A549 (cell line): Measurements from ENCODE around the gene KIAA0825. TPM values are rescaled to one million over a fixed set of nuclear protein-coding genes. Genes with fewer than 3 reads are reported as not detected.

Source experiments
- ATAC-seq, 2 experiments: fragments of 200-7000 bp in 1 of 2; fragments of >200 bp in 1 of 2; cut with Nextera tagmentation in 1 of 2; cut with Tn5 transposase in 1 of 2; 3 replicates each; pipeline versions ENCODE4 v1.8.0 to v1.9.1; 2018 to 2020; ENCODE audit warnings: mild to moderate bottlenecking in 1 of 2, moderate library complexity in 1 of 2
- CTCF ChIA-PET: fragments of 300-600 bp; sonication (Branson Sonifier 250); formaldehyde crosslinking; extraction: SDS; loops from one replicate; lab custom pipeline; 2021; ENCODE audit warnings: antibody characterized with exemption, inconsistent platforms; lab: Yijun Ruan, JAX
- POLR2A ChIA-PET: fragments of 350-600 bp; formaldehyde crosslinking; extraction: SDS; loops from one replicate; lab custom pipeline; 2021; ENCODE audit warnings: antibody characterized with exemption, inconsistent platforms; lab: Yijun Ruan, JAX
- DNase-seq, 2 experiments: peaks; one replicate each; pipeline versions ENCODE4 v3.0.0 to v3.0.0-alpha.2; 2011 to 2016; ENCODE audit warnings: low read depth in 1 of 2, low spot score in 1 of 2
- FAIRE-seq: peaks from 2 replicates; lab custom pipeline; 2011; peaks lifted over from hg19 to GRCh38; lab: Jason Lieb, UNC
- H3K27ac ChIP-seq, 2 experiments: fragments of >200 bp; sonication (Bioruptor Twin); formaldehyde crosslinking; 3 replicates each; pipeline ENCODE4 v1.5.1; 2016 to 2017
- H3K4me1 ChIP-seq: fragments of >200 bp; sonication (Bioruptor Twin); formaldehyde crosslinking; 3 replicates; pipeline ENCODE4 v1.6.1; 2016
- H3K4me2 ChIP-seq: fragments of >200 bp; sonication (Bioruptor Twin); formaldehyde crosslinking; 3 replicates; pipeline ENCODE4 v1.6.1; 2016
- H3K4me3 ChIP-seq: fragments of >200 bp; sonication (Bioruptor Twin); formaldehyde crosslinking; 3 replicates; pipeline ENCODE4 v1.5.1; 2016
- H3K9me3 ChIP-seq: fragments of >200 bp; sonication (Bioruptor Twin); formaldehyde crosslinking; 3 replicates; pipeline ENCODE4 v1.6.1; 2016
- BHLHE40 ChIP-seq: IDR thresholded peaks from 2 replicates; pipeline ENCODE4 v1.6.1; 2012; ENCODE audit warnings: low read depth, low read length, inconsistent platforms
- CBX2 ChIP-seq: fragments of 200-600 bp; sonication (generic); IDR thresholded peaks from 2 replicates; pipeline ENCODE4 v1.6.1; 2016; ENCODE audit warnings: low read depth, mild to moderate bottlenecking, borderline replicate concordance
- CEBPB ChIP-seq, 2 experiments: fragments of >200 bp in 1 of 2; sonication (Bioruptor Twin) in 1 of 2; formaldehyde crosslinking in 1 of 2; IDR thresholded peaks; 2 replicates each; pipeline ENCODE4 v1.6.1; 2012 to 2016
- FOSB ChIP-seq: fragments of 250-450 bp; sonication (Bioruptor Pico); IDR thresholded peaks from 2 replicates; pipeline ENCODE4 v1.5.0; 2020; ENCODE audit warnings: mild to moderate bottlenecking, moderate library complexity
- FOXS1 ChIP-seq: fragments of 250-450 bp; sonication (Bioruptor Pico); IDR thresholded peaks from 2 replicates; pipeline ENCODE4 v1.5.0; 2020; ENCODE audit warnings: mild to moderate bottlenecking, moderate library complexity
- GATA3 ChIP-seq: IDR thresholded peaks from 2 replicates; pipeline ENCODE4 v1.6.1; 2012; ENCODE audit warnings: borderline replicate concordance
- HEYL ChIP-seq: fragments of 250-450 bp; sonication (Bioruptor Pico); IDR thresholded peaks from 2 replicates; pipeline ENCODE4 v1.8.0; 2021; ENCODE audit warnings: mild to moderate bottlenecking, moderate library complexity
- HOXA7 ChIP-seq: fragments of 250-450 bp; sonication (Bioruptor Pico); IDR thresholded peaks from 2 replicates; pipeline ENCODE4 v1.5.0; 2020; ENCODE audit warnings: mild to moderate bottlenecking, moderate library complexity
- HOXB13 ChIP-seq: fragments of 250-450 bp; sonication (Bioruptor Pico); IDR thresholded peaks from 2 replicates; pipeline ENCODE4 v1.5.0; 2020; ENCODE audit warnings: low read depth, mild to moderate bottlenecking, moderate library complexity
- JUN ChIP-seq, 2 experiments: fragments of >200 bp; sonication (Bioruptor Twin); formaldehyde crosslinking; IDR thresholded peaks; 2 replicates in 1 of 2; 3 replicates in 1 of 2; pipeline ENCODE4 v1.6.1; 2016 to 2017
- MAZ ChIP-seq: fragments of 150-350 bp; IDR thresholded peaks from 2 replicates; pipeline ENCODE4 v1.6.1; 2014; ENCODE audit warnings: antibody characterized with exemption, low read depth, low read length, borderline replicate concordance
- MYC ChIP-seq: IDR thresholded peaks from 2 replicates; pipeline ENCODE4 v1.6.1; 2012; ENCODE audit warnings: mild to moderate bottlenecking, inconsistent platforms, low read length, improper control_type of control experiment, borderline replicate concordance
- PHF8 ChIP-seq: fragments of 200-600 bp; sonication (generic); IDR thresholded peaks from 2 replicates; pipeline ENCODE4 v1.6.1; 2016; ENCODE audit warnings: low read depth, mild to moderate bottlenecking, antibody characterized with exemption, moderate library complexity, borderline replicate concordance
- POLR2A ChIP-seq: IDR thresholded peaks from 2 replicates; pipeline ENCODE4 v1.6.1; 2012; ENCODE audit warnings: mild to moderate bottlenecking, low read length
- RARB ChIP-seq: fragments of 250-450 bp; sonication (Bioruptor Pico); IDR thresholded peaks from 2 replicates; pipeline ENCODE4 v1.8.0; 2021; ENCODE audit warnings: mild to moderate bottlenecking, moderate library complexity
- RFX5 ChIP-seq: fragments of 450-650 bp; IDR thresholded peaks from 2 replicates; pipeline ENCODE4 v1.7.1; 2014; ENCODE audit warnings: antibody characterized with exemption, mild to moderate bottlenecking, moderate library complexity
- SREBF2 ChIP-seq: fragments of 450-650 bp; IDR thresholded peaks from 2 replicates; pipeline ENCODE4 v1.6.1; 2014; ENCODE audit warnings: mild to moderate bottlenecking, moderate library complexity
- ZC3H11A ChIP-seq: fragments of 450-650 bp; IDR thresholded peaks from 2 replicates; pipeline ENCODE4 v1.6.1; 2014; ENCODE audit warnings: antibody characterized with exemption, mild to moderate bottlenecking
- ZNF302 ChIP-seq: fragments of 250-450 bp; sonication (Bioruptor Pico); IDR thresholded peaks from 2 replicates; pipeline ENCODE4 v1.9.0; 2021; ENCODE audit warnings: inconsistent platforms, mild to moderate bottlenecking, moderate library complexity
- ZSCAN20 ChIP-seq: fragments of 250-450 bp; sonication (Bioruptor Pico); IDR thresholded peaks from 2 replicates; pipeline ENCODE4 v1.8.0; 2022; ENCODE audit warnings: mild to moderate bottlenecking, moderate library complexity
- WGBS: methylation state at CpG from one replicate; pipeline ENCODE4 v1.1.6; 2017; ENCODE audit errors: missing lambda C conversion rate; 5-methylcytosine and 5-hydroxymethylcytosine counted together
- polyA plus RNA-seq, 4 experiments: library from polyadenylated mRNA; depleted of rRNA in 3 of 4; stranded (reverse); fragments of >200 nt; fragmentation: RNase III in 1 of 4; extraction: RNeasy Plus Mini Kit Qiagen cat#74134 plus additional on column Dnase treatment in 1 of 4; gene quantifications; 2 replicates in 3 of 4; 3 replicates in 1 of 4; pipeline ENCODE4 v1.2.3, GENCODE V29; 2011 to 2017
- TF ChIP-seq, protein P1 (sequence below): fragments of 250-450 bp; sonication (Bioruptor Pico); IDR thresholded peaks from 2 replicates; pipeline ENCODE4 v1.5.0; 2021; ENCODE audit warnings: mild to moderate bottlenecking, moderate library complexity, borderline replicate concordance
- TF ChIP-seq, protein P2 (sequence below): fragments of 200-600 bp; sonication (generic); IDR thresholded peaks from 2 replicates; pipeline ENCODE4 v1.6.1; 2016; ENCODE audit warnings: antibody characterized with exemption, mild to moderate bottlenecking, moderate library complexity
- TF ChIP-seq, protein P3 (sequence below): IDR thresholded peaks from 2 replicates; pipeline ENCODE4 v1.6.1; 2012; ENCODE audit warnings: low read depth, borderline replicate concordance

Gene KIAA0825
- polyA plus RNA-seq, 2 of the 4 experiments (the other 2 are of a cell fraction) = 0.57 to 0.80 TPM

DNA sequence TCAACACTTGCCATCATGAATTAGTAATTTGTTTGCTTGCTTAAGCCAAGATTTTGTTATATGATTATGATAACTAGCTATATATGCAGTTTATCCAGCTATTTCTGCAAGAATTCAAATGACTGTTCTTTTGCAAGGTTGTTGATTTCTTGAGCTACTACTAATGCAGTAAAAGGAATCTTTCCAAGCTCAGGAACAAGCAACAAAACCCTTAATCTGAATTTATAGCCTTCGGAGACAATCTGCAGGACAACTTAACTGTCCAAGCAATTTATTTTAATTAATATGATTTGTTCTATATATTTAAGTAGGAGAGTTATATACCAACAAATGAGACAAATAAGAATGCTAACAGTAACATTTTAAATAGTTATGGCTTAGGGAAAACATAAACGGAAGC is 450.3 kb downstream of the KIAA0825 start:
- ATAC-seq = no peak

DNA sequence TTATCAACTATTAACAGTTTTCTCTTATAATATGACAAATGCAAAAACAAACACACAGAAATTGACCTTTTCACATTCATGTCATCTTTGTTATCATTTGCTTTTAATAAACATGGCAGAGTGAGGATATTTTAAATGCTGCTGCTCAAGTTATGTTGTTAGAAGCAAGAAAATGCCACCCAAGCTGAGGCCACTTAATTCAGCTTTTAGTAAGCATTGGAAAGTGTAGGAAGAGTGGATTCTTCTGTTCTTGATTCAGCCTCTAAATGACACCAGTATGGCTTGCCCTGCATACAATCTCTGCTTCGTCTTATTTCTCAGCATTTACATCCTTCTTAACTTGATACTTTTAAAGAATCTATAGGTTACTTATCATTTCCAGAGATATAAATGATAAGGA is 456.6 kb downstream of the KIAA0825 start:
- H3K4me2 ChIP-seq = no peak overlapping the region
- H3K9me3 ChIP-seq = 0 out of 3 replicates have a peak, but pooled peaks cover 3% of the 10 kb centered on the region
- TF ChIP-seq GATA3 = no peak
- TF ChIP-seq FOXS1 = no peak
- TF ChIP-seq ZSCAN20 (CRISPR knock-in tag) = no peak
- TF ChIP-seq RFX5 = no peak
- TF ChIP-seq ZNF302 (CRISPR knock-in tag) = no peak
- TF ChIP-seq, all 56 proteins: peak for 0
- Histone ChIP-seq H3K4me1 (no peaks in the 10 kb centered on the region), H3K27ac (no peak overlapping the region), H3K4me3 (no peak overlapping the region)
- 29% methylated on average over 1 of the region's 1 CpG for WGBS
- FAIRE-seq (no peak), DNase-seq (no peak), ATAC-seq (no peak)
- POLR2A ChIA-PET = no interaction called here
- CTCF ChIA-PET = no interaction called here

More for the DNA sequence above, 450.3 kb downstream of the KIAA0825 start:
- DNase-seq = no peak
- 80% methylated on average over 2 of the region's 2 CpGs for WGBS
- H3K4me1 ChIP-seq = no peaks in the 10 kb centered on the region
- CTCF ChIA-PET = no interaction called here
- H3K9me3 ChIP-seq = 0 out of 3 replicates have a peak, but pooled peaks cover 3% of the 10 kb centered on the region
- FAIRE-seq = no peak
- no peak overlapping the region for H3K27ac ChIP-seq
- H3K4me2 ChIP-seq = no peak overlapping the region
- POLR2A ChIA-PET = no interaction called here
- TF ChIP-seq HEYL (CRISPR knock-in tag) = no peak
- TF ChIP-seq, protein P1, sequence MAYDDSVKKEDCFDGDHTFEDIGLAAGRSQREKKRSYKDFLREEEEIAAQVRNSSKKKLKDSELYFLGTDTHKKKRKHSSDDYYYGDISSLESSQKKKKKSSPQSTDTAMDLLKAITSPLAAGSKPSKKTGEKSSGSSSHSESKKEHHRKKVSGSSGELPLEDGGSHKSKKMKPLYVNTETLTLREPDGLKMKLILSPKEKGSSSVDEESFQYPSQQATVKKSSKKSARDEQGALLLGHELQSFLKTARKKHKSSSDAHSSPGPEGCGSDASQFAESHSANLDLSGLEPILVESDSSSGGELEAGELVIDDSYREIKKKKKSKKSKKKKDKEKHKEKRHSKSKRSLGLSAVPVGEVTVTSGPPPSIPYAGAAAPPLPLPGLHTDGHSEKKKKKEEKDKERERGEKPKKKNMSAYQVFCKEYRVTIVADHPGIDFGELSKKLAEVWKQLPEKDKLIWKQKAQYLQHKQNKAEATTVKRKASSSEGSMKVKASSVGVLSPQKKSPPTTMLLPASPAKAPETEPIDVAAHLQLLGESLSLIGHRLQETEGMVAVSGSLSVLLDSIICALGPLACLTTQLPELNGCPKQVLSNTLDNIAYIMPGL (CRISPR knock-in tag) = no peak
- TF ChIP-seq RFX5 = no peak
- TF ChIP-seq HOXB13 (CRISPR knock-in tag) = no peak
- no peak for TF ChIP-seq FOSB (CRISPR knock-in tag)
- no peak for TF ChIP-seq POLR2A
- TF ChIP-seq, protein P2, sequence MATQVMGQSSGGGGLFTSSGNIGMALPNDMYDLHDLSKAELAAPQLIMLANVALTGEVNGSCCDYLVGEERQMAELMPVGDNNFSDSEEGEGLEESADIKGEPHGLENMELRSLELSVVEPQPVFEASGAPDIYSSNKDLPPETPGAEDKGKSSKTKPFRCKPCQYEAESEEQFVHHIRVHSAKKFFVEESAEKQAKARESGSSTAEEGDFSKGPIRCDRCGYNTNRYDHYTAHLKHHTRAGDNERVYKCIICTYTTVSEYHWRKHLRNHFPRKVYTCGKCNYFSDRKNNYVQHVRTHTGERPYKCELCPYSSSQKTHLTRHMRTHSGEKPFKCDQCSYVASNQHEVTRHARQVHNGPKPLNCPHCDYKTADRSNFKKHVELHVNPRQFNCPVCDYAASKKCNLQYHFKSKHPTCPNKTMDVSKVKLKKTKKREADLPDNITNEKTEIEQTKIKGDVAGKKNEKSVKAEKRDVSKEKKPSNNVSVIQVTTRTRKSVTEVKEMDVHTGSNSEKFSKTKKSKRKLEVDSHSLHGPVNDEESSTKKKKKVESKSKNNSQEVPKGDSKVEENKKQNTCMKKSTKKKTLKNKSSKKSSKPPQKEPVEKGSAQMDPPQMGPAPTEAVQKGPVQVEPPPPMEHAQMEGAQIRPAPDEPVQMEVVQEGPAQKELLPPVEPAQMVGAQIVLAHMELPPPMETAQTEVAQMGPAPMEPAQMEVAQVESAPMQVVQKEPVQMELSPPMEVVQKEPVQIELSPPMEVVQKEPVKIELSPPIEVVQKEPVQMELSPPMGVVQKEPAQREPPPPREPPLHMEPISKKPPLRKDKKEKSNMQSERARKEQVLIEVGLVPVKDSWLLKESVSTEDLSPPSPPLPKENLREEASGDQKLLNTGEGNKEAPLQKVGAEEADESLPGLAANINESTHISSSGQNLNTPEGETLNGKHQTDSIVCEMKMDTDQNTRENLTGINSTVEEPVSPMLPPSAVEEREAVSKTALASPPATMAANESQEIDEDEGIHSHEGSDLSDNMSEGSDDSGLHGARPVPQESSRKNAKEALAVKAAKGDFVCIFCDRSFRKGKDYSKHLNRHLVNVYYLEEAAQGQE = no peak
- no peak for TF ChIP-seq CBX2
- no peak for TF ChIP-seq MAZ
- no peak for TF ChIP-seq ZC3H11A
- no peak for TF ChIP-seq SREBF2
- no peak for TF ChIP-seq HOXA7 (CRISPR knock-in tag)
- no peak for TF ChIP-seq JUN (IDR thresholded peaks at IDR 0.05)
- no peak for TF ChIP-seq MYC
- no peak overlapping the region for H3K4me3 ChIP-seq

DNA sequence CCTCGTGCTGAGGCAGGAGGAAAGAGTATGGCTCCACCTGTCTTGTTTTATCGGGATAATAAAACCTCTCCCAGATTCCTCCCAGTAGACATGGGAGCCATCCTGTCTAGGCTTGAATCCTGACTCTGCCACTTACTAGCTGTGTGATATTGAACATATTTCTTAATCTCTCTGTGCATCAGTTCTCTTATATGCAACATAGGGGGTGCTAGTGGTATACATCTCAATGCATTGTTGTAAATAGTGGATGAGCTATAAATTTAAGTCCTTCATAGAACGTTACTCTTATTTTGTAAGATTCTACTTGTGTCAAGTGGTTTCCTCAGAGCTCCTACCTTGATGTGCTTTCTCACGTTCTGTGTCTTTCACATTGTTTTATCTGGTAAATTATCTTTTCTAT is 459.3 kb downstream of the KIAA0825 start:
- no peak for DNase-seq
- Histone ChIP-seq H3K4me3 (no peak overlapping the region), H3K9me3 (0 out of 3 replicates have a peak, but pooled peaks cover 3% of the 10 kb centered on the region), H3K4me1 (peaks cover 3% of the 10 kb centered on the region; the same call in 2 of the 3 replicates), H3K27ac (no peak overlapping the region), H3K4me2 (no peak overlapping the region)
- no peak for FAIRE-seq
- TF ChIP-seq FOXS1 (no peak), BHLHE40 (no peak), MAZ (no peak), CEBPB (IDR thresholded peaks at IDR 0.05) (no peak), ZC3H11A (no peak), RARB (CRISPR knock-in tag) (no peak), CBX2 (no peak), PHF8 (no peak), RFX5 (no peak)
- TF ChIP-seq, protein P3, sequence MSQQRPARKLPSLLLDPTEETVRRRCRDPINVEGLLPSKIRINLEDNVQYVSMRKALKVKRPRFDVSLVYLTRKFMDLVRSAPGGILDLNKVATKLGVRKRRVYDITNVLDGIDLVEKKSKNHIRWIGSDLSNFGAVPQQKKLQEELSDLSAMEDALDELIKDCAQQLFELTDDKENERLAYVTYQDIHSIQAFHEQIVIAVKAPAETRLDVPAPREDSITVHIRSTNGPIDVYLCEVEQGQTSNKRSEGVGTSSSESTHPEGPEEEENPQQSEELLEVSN = no peak
- 30% methylated on average over 4 of the region's 4 CpGs for WGBS
- no peak; a peak in 1 of 6 replicates for ATAC-seq
- ChIA-PET POLR2A (no interaction called here), CTCF (no interaction called here)
